ENCODE results near the gene MDH1B. TPM values are rescaled to one million over a fixed set of nuclear protein-coding genes. Genes with fewer than 3 reads are reported as not detected.

Gene MDH1B
- total RNA-seq, 1 experiment from 2014 or later, result 3.7 TPM

- H3K79me2 ChIP-seq (ENCODE audit: insufficient read depth, low read length), result peaks cover 1% of the 10 kb centered on the region; the same call in 1 of the 2 replicates
- no peak overlapping the region for H3K9ac ChIP-seq (ENCODE audit: low read length)
- peaks cover 20 to 39% of the 10 kb centered on the region in 2 experiments; a peak in 3 of 4 replicates for H3K36me3 ChIP-seq (ENCODE audit: control insufficient read depth in 1 of 2, insufficient read depth in 2 of 2, low read length in 2 of 2)
- no peaks in the 10 kb centered on the region for H3K9me2 ChIP-seq (ENCODE audit: insufficient read depth)
- RAD21 ChIA-PET (ENCODE audit: low non-redundant PET in 1 of 2, low total read pairs in 2 of 2, uncharacterized antibody in 2 of 2, unreplicated experiment in 2 of 2), result no interaction called here
- H4K20me1 ChIP-seq (ENCODE audit: insufficient read depth), result no peaks in the 10 kb centered on the region
- POLR2A ChIA-PET, result no interaction called here
- no peak overlapping the region for H2AFZ ChIP-seq (ENCODE audit: low read depth, low read length, poor library complexity, severe bottlenecking)
- no peak for DNase-seq (ENCODE audit: low read depth, low spot score)
- intact Hi-C loops (cut with micrococcal nuclease), result no loop called here
- no TSS peak for BruUV-seq (replicated peaks)
- H3K9me3 ChIP-seq (ENCODE audit: control insufficient read depth in 1 of 2, insufficient read depth in 1 of 2, low read depth in 1 of 2, low read length in 2 of 2), result no peaks in the 10 kb centered on the region
- CTCF ChIA-PET, result interaction anchor here (1.6 kb wide), 1 partner anchor 10 kb away, joined by 7 read pairs; no protein-coding TSS in a partner anchor
- H3K4me2 ChIP-seq (ENCODE audit: low read length), result no peak overlapping the region
- H3K27ac ChIP-seq (ENCODE audit: low read depth, low read length), result no peak overlapping the region
- no peaks in the 10 kb centered on the region for H3K27me3 ChIP-seq (ENCODE audit: insufficient read depth, low read length)
- no peaks in the 10 kb centered on the region for H3K4me1 ChIP-seq (ENCODE audit: control insufficient read depth in 1 of 2, insufficient read depth in 2 of 2, low read length in 2 of 2)
- no peak for ATAC-seq
- H3K4me3 ChIP-seq (replicated peaks in 1 of 2; ENCODE audit: low read depth in 1 of 2, low read length in 2 of 2), result no peak overlapping the region
- TF ChIP-seq SP1 (IDR thresholded peaks at IDR 0.05; ENCODE audit: low read depth), result no peak
Measured at GRCh38 chr2:206790311-206790935, 25.3 kb upstream of the MDH1B start.

- no peaks in the 10 kb centered on the region for H3K27me3 ChIP-seq (ENCODE audit: insufficient read depth, low read length)
- POLR2A ChIA-PET, result no interaction called here
- H3K4me1 ChIP-seq (ENCODE audit: control insufficient read depth in 1 of 2, insufficient read depth in 2 of 2, low read length in 2 of 2), result no peaks in the 10 kb centered on the region
- H3K4me3 ChIP-seq (replicated peaks in 1 of 2; ENCODE audit: low read depth in 1 of 2, low read length in 2 of 2), result no peak overlapping the region
- no TSS peak for BruUV-seq (replicated peaks)
- H4K20me1 ChIP-seq (ENCODE audit: insufficient read depth), result peaks cover 6% of the 10 kb centered on the region; the same call in 1 of the 2 replicates
- no peak overlapping the region for H3K27ac ChIP-seq (ENCODE audit: low read depth, low read length)
- no peak overlapping the region for H3K9ac ChIP-seq (ENCODE audit: low read length)
- H3K36me3 ChIP-seq (ENCODE audit: control insufficient read depth in 1 of 2, insufficient read depth in 2 of 2, low read length in 2 of 2), result peaks cover 11 to 44% of the 10 kb centered on the region in 2 experiments
- intact Hi-C loops (cut with micrococcal nuclease), result no loop called here
- no peaks in the 10 kb centered on the region for H3K9me2 ChIP-seq (ENCODE audit: insufficient read depth)
- no peak for ATAC-seq
- no peak overlapping the region for H3K4me2 ChIP-seq (ENCODE audit: low read length)
- peaks cover 53% of the 10 kb centered on the region for H3K79me2 ChIP-seq (ENCODE audit: insufficient read depth, low read length)
- no peak for DNase-seq (ENCODE audit: low read depth, low spot score)
- RAD21 ChIA-PET (ENCODE audit: low non-redundant PET in 1 of 2, low total read pairs in 2 of 2, uncharacterized antibody in 2 of 2, unreplicated experiment in 2 of 2), result no interaction called here
- no peaks in the 10 kb centered on the region for H3K9me3 ChIP-seq (ENCODE audit: control insufficient read depth in 1 of 2, insufficient read depth in 1 of 2, low read depth in 1 of 2, low read length in 2 of 2)
- H2AFZ ChIP-seq (ENCODE audit: low read depth, low read length, poor library complexity, severe bottlenecking), result no peak overlapping the region
- CTCF ChIA-PET, result no interaction called here
- no peak for TF ChIP-seq ATF3 (IDR thresholded peaks at IDR 0.05)
- no peak for TF ChIP-seq SRF (IDR thresholded peaks at IDR 0.05; ENCODE audit: low read depth)
- TF ChIP-seq REST (IDR thresholded peaks at IDR 0.05; ENCODE audit: low read depth), result no peak
- no peak for TF ChIP-seq EZH2 (IDR thresholded peaks at IDR 0.05)
- TF ChIP-seq TCF7L2 (IDR thresholded peaks at IDR 0.05; ENCODE audit: borderline replicate concordance, extremely low read depth, insufficient read depth, insufficient read length), result no peak
- no peak for TF ChIP-seq RAD21 (IDR thresholded peaks at IDR 0.05; ENCODE audit: low read depth)
- TF ChIP-seq CTCF (IDR thresholded peaks at IDR 0.05 in 2 of 3, conservative IDR thresholded peaks at IDR 0.05 in 1 of 3; ENCODE audit: borderline replicate concordance in 1 of 3, insufficient read depth in 1 of 3, low read depth in 2 of 3, low read length in 2 of 3), result no peak
- no peak for TF ChIP-seq CEBPB (IDR thresholded peaks at IDR 0.05; ENCODE audit: low read depth)
- no peak for TF ChIP-seq ZNF274 (IDR thresholded peaks at IDR 0.05; ENCODE audit: low read depth, low read length)
- TF ChIP-seq MAX (IDR thresholded peaks at IDR 0.05), result no peak
- no peak for TF ChIP-seq ZFX (IDR thresholded peaks at IDR 0.05)
- no peak for TF ChIP-seq ELF1 (IDR thresholded peaks at IDR 0.05; ENCODE audit: borderline replicate concordance, low read depth)
Measured at GRCh38 chr2:206784559-206785353, 19.6 kb upstream of the MDH1B start.
